ENCODE results near the gene OR2V1. TPM values are rescaled to one million over a fixed set of nuclear protein-coding genes. Genes with fewer than 3 reads are reported as not detected.

The OR2V1 gene
- total and polyA plus RNA-seq, 2 of the 4 experiments (the other 2 are of a cell fraction) = not detected

DNA sequence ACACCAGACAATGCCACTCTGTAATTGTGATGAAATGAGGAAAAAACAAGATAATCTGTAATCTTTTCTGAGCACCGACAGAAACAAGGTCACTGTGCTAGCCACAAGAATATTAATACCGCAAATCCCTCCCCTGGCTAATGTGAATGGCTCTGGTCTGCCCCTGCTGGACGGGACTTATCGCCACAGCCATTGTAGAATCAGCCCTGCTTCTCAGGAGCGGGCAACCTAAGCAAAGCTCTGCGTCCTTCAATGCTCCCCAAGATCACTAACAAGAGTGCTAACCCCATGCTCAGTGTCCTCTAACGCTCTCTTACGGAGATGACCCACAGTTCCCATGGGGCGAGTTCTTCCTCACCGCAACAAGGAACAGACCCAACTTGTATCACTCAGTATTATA lies 42.7 kb downstream of the OR2V1 start:
- in situ Hi-C loops (cut with MboI; ENCODE audit: low sequenced_read_pairs) = no loop called here
- POLR2A ChIA-PET (ENCODE audit: unreplicated experiment) = no interaction called here

More for the DNA sequence above, 42.7 kb downstream of the OR2V1 start:
- Histone ChIP-seq H3K4me2 (ENCODE audit: low read depth, low read length) (no peak overlapping the region), H3K4ac (ENCODE audit: low read depth, low read length) (no peak overlapping the region), H3K4me1 (ENCODE audit: control insufficient read depth, insufficient read depth, low read length) (no peaks in the 10 kb centered on the region), H3K18ac (ENCODE audit: low read depth, low read length) (no peak overlapping the region), H4K8ac (ENCODE audit: low read depth in 2 of 2, low read length in 2 of 2) (no peak overlapping the region), H3K9me1 (ENCODE audit: insufficient read depth, low read length) (no peaks in the 10 kb centered on the region), H4K20me1 (ENCODE audit: insufficient read depth, low read length) (no peaks in the 10 kb centered on the region), H3K27me3 (ENCODE audit: control insufficient read depth, insufficient read depth, low read length) (peaks cover 7% of the 10 kb centered on the region), H3K36me3 (ENCODE audit: control insufficient read depth, insufficient read depth, low read length) (no peaks in the 10 kb centered on the region), H4K91ac (ENCODE audit: insufficient read depth, low read depth, low read length) (no peak overlapping the region), H2BK20ac (ENCODE audit: low read depth, low read length) (no peak overlapping the region), H3K56ac (ENCODE audit: extremely low read depth, insufficient read depth, low read length) (no peak overlapping the region), H3K9ac (ENCODE audit: low read depth, low read length) (no peak overlapping the region), H2BK5ac (ENCODE audit: low read depth, low read length, poor library complexity, severe bottlenecking) (no peak overlapping the region), H3K14ac (replicated peaks; ENCODE audit: low read depth, low read length) (no peak overlapping the region), H2BK15ac (ENCODE audit: low read depth, low read length) (no peak overlapping the region), H2AK9ac (replicated peaks; ENCODE audit: low read depth, low read length, poor library complexity) (no peak overlapping the region), H3K9me3 (ENCODE audit: control insufficient read depth, insufficient read depth, low read length) (no peaks in the 10 kb centered on the region; the same call in 1 of the 2 replicates), H2BK120ac (ENCODE audit: low read depth, low read length) (no peak overlapping the region), H3K79me1 (ENCODE audit: low read depth in 1 of 2, low read length in 2 of 2) (no peaks in the 10 kb centered on the region), H3K27ac (ENCODE audit: insufficient read depth, low read length) (no peak overlapping the region), H3K23ac (ENCODE audit: low read depth, low read length) (no peak overlapping the region), H2AFZ (replicated peaks; ENCODE audit: low read length, poor library complexity) (no peak overlapping the region), H4K5ac (ENCODE audit: low read depth, low read length) (no peak overlapping the region), H3K4me3 (ENCODE audit: insufficient read depth, low read depth, low read length) (no peak overlapping the region), H2AK5ac (ENCODE audit: low read depth, low read length) (no peak overlapping the region)
- no CpG with 5 or more reads among the region's 10 CpGs for WGBS, 2 experiments (ENCODE audit: extremely low coverage in 2 of 2, insufficient read length in 1 of 2)
- TF ChIP-seq MAZ (IDR thresholded peaks at IDR 0.05; ENCODE audit: borderline replicate concordance, low read depth, low read length) = no peak
- TF ChIP-seq CHD1 (IDR thresholded peaks at IDR 0.05; ENCODE audit: low read depth, low read length) = no peak
- TF ChIP-seq, protein P1, sequence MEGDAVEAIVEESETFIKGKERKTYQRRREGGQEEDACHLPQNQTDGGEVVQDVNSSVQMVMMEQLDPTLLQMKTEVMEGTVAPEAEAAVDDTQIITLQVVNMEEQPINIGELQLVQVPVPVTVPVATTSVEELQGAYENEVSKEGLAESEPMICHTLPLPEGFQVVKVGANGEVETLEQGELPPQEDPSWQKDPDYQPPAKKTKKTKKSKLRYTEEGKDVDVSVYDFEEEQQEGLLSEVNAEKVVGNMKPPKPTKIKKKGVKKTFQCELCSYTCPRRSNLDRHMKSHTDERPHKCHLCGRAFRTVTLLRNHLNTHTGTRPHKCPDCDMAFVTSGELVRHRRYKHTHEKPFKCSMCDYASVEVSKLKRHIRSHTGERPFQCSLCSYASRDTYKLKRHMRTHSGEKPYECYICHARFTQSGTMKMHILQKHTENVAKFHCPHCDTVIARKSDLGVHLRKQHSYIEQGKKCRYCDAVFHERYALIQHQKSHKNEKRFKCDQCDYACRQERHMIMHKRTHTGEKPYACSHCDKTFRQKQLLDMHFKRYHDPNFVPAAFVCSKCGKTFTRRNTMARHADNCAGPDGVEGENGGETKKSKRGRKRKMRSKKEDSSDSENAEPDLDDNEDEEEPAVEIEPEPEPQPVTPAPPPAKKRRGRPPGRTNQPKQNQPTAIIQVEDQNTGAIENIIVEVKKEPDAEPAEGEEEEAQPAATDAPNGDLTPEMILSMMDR (conservative IDR thresholded peaks at IDR 0.05; ENCODE audit: low read depth, low read length) = peak; percentile 21; the same call in 1 of the 2 replicates
- no peak for TF ChIP-seq CEBPB (IDR thresholded peaks at IDR 0.05; ENCODE audit: low read depth, low read length)
- peak; percentile 16; the same call in 1 of the 2 replicates for TF ChIP-seq RAD21 (IDR thresholded peaks at IDR 0.05; ENCODE audit: low read length)
- intact Hi-C loops (cut with micrococcal nuclease) (no loop called here), dilution Hi-C loops (cut with HindIII; ENCODE audit: low sequenced_read_pairs, unreplicated experiment) (no loop called here)
- no TSS peak for BruUV-seq (replicated peaks)
- CTCF ChIA-PET = interaction anchor here (0.6 kb wide), 1 partner anchor 227 kb away, joined by 3 read pairs; no protein-coding TSS in a partner anchor
- no peak for DNase-seq
- ATAC-seq (ENCODE audit: low read depth) = no peak
